HEK293 (cell line): Measurements from ENCODE around the gene NUP160.
A peak's percentile ranks its signal among the peaks of the same experiment; 100 is the strongest.
"Not testable (repeated sequence)": the region's sequence is repeated elsewhere in the genome, so short reads cannot be mapped to it uniquely, and the experiment has no call there.

Experiments used
- CTCF ChIA-PET: fragments of 350-600 bp; formaldehyde crosslinking; extraction: SDS; loops from one replicate; lab custom pipeline; 2021; ENCODE audit warnings: antibody characterized with exemption; lab: Yijun Ruan, JAX
- POLR2A ChIA-PET: fragments of 300-600 bp; formaldehyde crosslinking; extraction: SDS; loops from one replicate; lab custom pipeline; 2020; ENCODE audit warnings: antibody characterized with exemption, inconsistent platforms; lab: Yijun Ruan, JAX
- H3K27ac ChIP-seq: fragments of 200-500 bp; sonication (Bioruptor generic); 2 replicates; pipeline ENCODE4 v1.5.1; 2014; ENCODE audit warnings: low read depth, low read length, control low read depth, inconsistent platforms; ENCODE audit errors: extremely low read depth
- H3K36me3 ChIP-seq, 2 experiments: fragments of 200-500 bp in 1 of 2; sonication (Bioruptor generic) in 1 of 2; 1 replicate in 1 of 2; 2 replicates in 1 of 2; pipeline ENCODE4 v1.5.1; 2014 to 2017; ENCODE audit warnings: inconsistent platforms in 2 of 2, low read length in 2 of 2; ENCODE audit not compliant: control insufficient read depth in 2 of 2, insufficient read depth in 1 of 2
- H3K4me1 ChIP-seq: fragments of 200-500 bp; sonication (Bioruptor generic); 2 replicates; pipeline ENCODE4 v1.5.1; 2014; ENCODE audit warnings: mild to moderate bottlenecking, low read length, inconsistent platforms; ENCODE audit not compliant: control insufficient read depth, insufficient read depth
- H3K4me3 ChIP-seq: 2 replicates; pipeline ENCODE4 v1.5.1; 2011; ENCODE audit warnings: low read depth, mild to moderate bottlenecking, control low read depth, low read length, moderate library complexity
- H3K9me3 ChIP-seq: fragments of 200-500 bp; sonication (Bioruptor generic); 2 replicates; pipeline ENCODE4 v1.5.1; 2014; ENCODE audit warnings: low read depth, low read length, inconsistent platforms; ENCODE audit not compliant: control insufficient read depth, insufficient read depth
- FEZF1 ChIP-seq: fragments of 450-650 bp; formaldehyde crosslinking; IDR thresholded peaks from 2 replicates; pipeline ENCODE4 v1.5.1; 2016; ENCODE audit warnings: missing biosample characterization, missing genetic modification characterization
- GLIS2 ChIP-seq: fragments of 450-650 bp; formaldehyde crosslinking; IDR thresholded peaks from 2 replicates; pipeline ENCODE4 v1.5.1; 2016; ENCODE audit warnings: missing biosample characterization, missing genetic modification characterization
- INSM2 ChIP-seq: fragments of 450-650 bp; formaldehyde crosslinking; IDR thresholded peaks from 2 replicates; pipeline ENCODE4 v1.5.1; 2016; ENCODE audit warnings: missing biosample characterization, missing genetic modification characterization
- KLF10 ChIP-seq: fragments of 450-650 bp; IDR thresholded peaks from 2 replicates; pipeline ENCODE4 v1.5.1; 2018; ENCODE audit warnings: missing biosample characterization, mild to moderate bottlenecking, missing genetic modification characterization
- MZF1 ChIP-seq: fragments of 450-650 bp; formaldehyde crosslinking; IDR thresholded peaks from 2 replicates; pipeline ENCODE4 v1.5.1; 2017; ENCODE audit warnings: missing biosample characterization, missing genetic modification characterization, borderline replicate concordance
- PRDM1 ChIP-seq: fragments of 450-650 bp; formaldehyde crosslinking; IDR thresholded peaks from 2 replicates; pipeline ENCODE4; 2016; ENCODE audit warnings: missing biosample characterization, missing genetic modification characterization
- REPIN1 ChIP-seq: fragments of 450-650 bp; formaldehyde crosslinking; IDR thresholded peaks from 2 replicates; pipeline ENCODE4 v1.5.1; 2017; ENCODE audit warnings: missing biosample characterization, missing genetic modification characterization, low read depth
- TRIM28 ChIP-seq: IDR thresholded peaks from 2 replicates; pipeline ENCODE4 v1.6.1; 2011; ENCODE audit warnings: low read length, control low read depth, borderline replicate concordance
- ZBTB17 ChIP-seq: fragments of 450-650 bp; formaldehyde crosslinking; IDR thresholded peaks from 2 replicates; pipeline ENCODE4 v1.5.1; 2016; ENCODE audit warnings: missing biosample characterization, missing genetic modification characterization
- ZFP69B ChIP-seq: fragments of 450-650 bp; formaldehyde crosslinking; IDR thresholded peaks from 2 replicates; pipeline ENCODE4 v1.5.1; 2016; ENCODE audit warnings: missing biosample characterization, missing genetic modification characterization
- ZNF223 ChIP-seq: fragments of 450-650 bp; formaldehyde crosslinking; IDR thresholded peaks from 2 replicates; pipeline ENCODE4 v1.5.1; 2016; ENCODE audit warnings: missing biosample characterization, missing genetic modification characterization
- ZNF23 ChIP-seq: fragments of 450-650 bp; formaldehyde crosslinking; IDR thresholded peaks from 2 replicates; pipeline ENCODE4 v1.5.1; 2016; ENCODE audit warnings: missing biosample characterization, missing genetic modification characterization, borderline replicate concordance
- ZNF341 ChIP-seq: fragments of 450-650 bp; formaldehyde crosslinking; IDR thresholded peaks from 2 replicates; pipeline ENCODE4; 2016; ENCODE audit warnings: low read depth, missing biosample characterization, missing genetic modification characterization
- ZNF350 ChIP-seq: fragments of 450-650 bp; formaldehyde crosslinking; IDR thresholded peaks from 2 replicates; pipeline ENCODE4 v1.5.0; 2017; ENCODE audit warnings: missing biosample characterization, mild to moderate bottlenecking, missing genetic modification characterization
- ZNF423 ChIP-seq: fragments of 450-650 bp; formaldehyde crosslinking; IDR thresholded peaks from 2 replicates; pipeline ENCODE4 v1.5.1; 2016; ENCODE audit warnings: missing biosample characterization, missing genetic modification characterization
- ZNF560 ChIP-seq: fragments of 450-650 bp; formaldehyde crosslinking; IDR thresholded peaks from 2 replicates; pipeline ENCODE4 v1.5.1; 2017; ENCODE audit warnings: missing biosample characterization, missing genetic modification characterization, borderline replicate concordance
- ZNF76 ChIP-seq: fragments of 450-650 bp; formaldehyde crosslinking; IDR thresholded peaks from 2 replicates; pipeline ENCODE4; 2016; ENCODE audit warnings: low read depth, missing biosample characterization, missing genetic modification characterization, borderline replicate concordance
- ZSCAN4 ChIP-seq: fragments of 450-650 bp; formaldehyde crosslinking; IDR thresholded peaks from 2 replicates; pipeline ENCODE4 v1.5.1; 2017; ENCODE audit warnings: missing biosample characterization, missing genetic modification characterization
- TF ChIP-seq, protein P1 (sequence below): fragments of 450-650 bp; formaldehyde crosslinking; IDR thresholded peaks from 2 replicates; pipeline ENCODE4 v1.5.1; 2016; ENCODE audit warnings: missing biosample characterization, missing genetic modification characterization, low read depth

NUP160 gene

GRCh38 chr11:47750725-47751124, 97.4 kb downstream of the NUP160 start:
- Histone ChIP-seq H3K27ac (no peak overlapping the region), H3K36me3 (peaks cover 83 to 92% of the 10 kb centered on the region in 2 experiments), H3K9me3 (no peaks in the 10 kb centered on the region), H3K4me1 (no peaks in the 10 kb centered on the region), H3K4me3 (no peak overlapping the region)
- ChIA-PET CTCF (no interaction called here), POLR2A (no interaction called here)
- TF ChIP-seq REPIN1 (tag by site-specific recombination) (no peak), PRDM1 (tag by site-specific recombination) (0 out of 2 replicates have a peak, but pooled peaks have one; percentile 48), ZNF341 (tag by site-specific recombination) (no peak)

DNA sequence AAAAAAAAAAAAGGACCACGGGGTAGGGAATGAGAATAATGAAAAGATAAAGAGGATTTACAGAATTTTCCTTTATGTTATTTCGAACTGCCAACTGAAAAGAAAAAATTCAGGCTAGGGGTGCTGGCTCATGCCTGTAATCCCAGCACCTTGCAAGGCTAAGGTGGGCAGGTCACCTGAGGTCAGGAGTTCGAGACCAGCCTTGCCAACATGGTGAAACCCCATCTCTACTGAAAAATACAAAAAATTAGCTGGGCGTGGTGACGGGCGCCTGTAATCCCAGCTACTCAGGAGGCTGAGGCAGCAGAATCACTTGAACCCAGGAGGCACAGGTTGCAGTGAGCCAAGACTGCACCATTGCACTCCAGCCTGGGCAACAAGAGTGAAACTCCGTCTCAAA, 105.7 kb downstream of the NUP160 start:
- H3K4me1 ChIP-seq, H3K4me3 ChIP-seq, H3K27ac ChIP-seq, POLR2A ChIA-PET, CTCF ChIA-PET, H3K9me3 ChIP-seq: not testable (repeated sequence)
- H3K36me3 ChIP-seq, result peaks cover 71 to 95% of the 10 kb centered on the region in 2 experiments

- not testable (repeated sequence) for H3K9me3 ChIP-seq, H3K4me1 ChIP-seq, H3K27ac ChIP-seq, H3K4me3 ChIP-seq
- ChIA-PET POLR2A (interaction anchor here (0.6 kb wide), 1 partner anchor 10 kb away, joined by 3 read pairs; no protein-coding TSS in a partner anchor), CTCF (interaction anchor here (0.6 kb wide), 1 partner anchor 115 kb away, joined by 5 read pairs; no protein-coding TSS in a partner anchor)
- H3K36me3 ChIP-seq, result peaks cover 70 to 94% of the 10 kb centered on the region in 2 experiments
Measured at GRCh38 chr11:47737817-47738216, 110.3 kb downstream of the NUP160 start.

DNA sequence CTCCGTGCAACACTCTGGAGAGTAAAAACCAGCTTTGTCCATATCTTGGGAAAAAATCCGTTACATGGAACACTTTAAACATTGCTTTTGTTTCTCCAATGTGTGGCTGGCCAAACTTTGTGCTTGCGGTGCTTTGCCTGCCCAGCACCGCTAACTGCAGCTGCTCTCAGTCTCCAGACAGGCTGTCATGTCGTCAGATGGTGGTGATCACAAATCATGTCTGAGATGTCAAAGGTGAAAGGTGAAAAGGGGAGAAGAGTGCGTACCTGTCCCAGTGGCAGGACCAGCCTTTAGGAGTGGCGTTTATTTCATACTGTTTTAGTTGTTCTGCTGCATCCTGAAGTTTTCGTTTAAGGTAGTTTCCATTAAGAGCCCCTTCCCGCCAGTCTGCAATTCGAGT, 115.9 kb downstream of the NUP160 start:
- Histone ChIP-seq H3K36me3 (peaks cover 71 to 98% of the 10 kb centered on the region in 2 experiments), H3K4me1 (no peaks in the 10 kb centered on the region), H3K9me3 (no peaks in the 10 kb centered on the region), H3K4me3 (no peak overlapping the region)
- ChIA-PET POLR2A (no interaction called here), CTCF (interaction anchor here (0.6 kb wide), 1 partner anchor 1187 kb away, joined by 5 read pairs; no protein-coding TSS in a partner anchor)
- TF ChIP-seq MZF1 (tag by site-specific recombination), result no peak
- no peak for TF ChIP-seq ZSCAN4 (tag by site-specific recombination)
- TF ChIP-seq, protein P1, sequence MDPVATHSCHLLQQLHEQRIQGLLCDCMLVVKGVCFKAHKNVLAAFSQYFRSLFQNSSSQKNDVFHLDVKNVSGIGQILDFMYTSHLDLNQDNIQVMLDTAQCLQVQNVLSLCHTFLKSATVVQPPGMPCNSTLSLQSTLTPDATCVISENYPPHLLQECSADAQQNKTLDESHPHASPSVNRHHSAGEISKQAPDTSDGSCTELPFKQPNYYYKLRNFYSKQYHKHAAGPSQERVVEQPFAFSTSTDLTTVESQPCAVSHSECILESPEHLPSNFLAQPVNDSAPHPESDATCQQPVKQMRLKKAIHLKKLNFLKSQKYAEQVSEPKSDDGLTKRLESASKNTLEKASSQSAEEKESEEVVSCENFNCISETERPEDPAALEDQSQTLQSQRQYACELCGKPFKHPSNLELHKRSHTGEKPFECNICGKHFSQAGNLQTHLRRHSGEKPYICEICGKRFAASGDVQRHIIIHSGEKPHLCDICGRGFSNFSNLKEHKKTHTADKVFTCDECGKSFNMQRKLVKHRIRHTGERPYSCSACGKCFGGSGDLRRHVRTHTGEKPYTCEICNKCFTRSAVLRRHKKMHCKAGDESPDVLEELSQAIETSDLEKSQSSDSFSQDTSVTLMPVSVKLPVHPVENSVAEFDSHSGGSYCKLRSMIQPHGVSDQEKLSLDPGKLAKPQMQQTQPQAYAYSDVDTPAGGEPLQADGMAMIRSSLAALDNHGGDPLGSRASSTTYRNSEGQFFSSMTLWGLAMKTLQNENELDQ (tag by site-specific recombination), result no peak
- no peak for TF ChIP-seq ZNF223 (tag by site-specific recombination)
- no peak for TF ChIP-seq ZNF350 (tag by site-specific recombination)
- TF ChIP-seq, all 188 proteins: peak for 0
- no peak overlapping the region for H3K27ac ChIP-seq

DNA sequence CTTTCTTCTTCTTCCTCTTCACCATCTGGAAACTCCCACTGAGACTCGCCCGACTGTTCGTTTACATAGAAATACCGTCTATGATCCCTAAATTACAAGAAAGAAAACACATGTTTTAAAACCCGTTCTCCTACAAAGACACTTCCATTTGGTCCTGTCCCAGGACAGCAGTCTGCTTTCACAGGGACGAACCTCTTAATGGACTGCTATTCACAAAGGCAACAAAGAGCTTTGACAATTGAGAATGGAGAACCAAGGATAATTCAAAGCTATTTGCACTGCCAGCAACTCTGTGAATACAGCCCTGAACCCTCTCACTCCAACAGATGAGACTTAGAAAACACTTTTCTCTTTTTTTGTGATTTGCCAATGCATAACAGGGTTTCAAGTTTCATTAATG, 116.7 kb downstream of the NUP160 start:
- Histone ChIP-seq H3K4me1 (no peaks in the 10 kb centered on the region), H3K4me3 (no peak overlapping the region), H3K36me3 (peaks cover 67 to 98% of the 10 kb centered on the region in 2 experiments), H3K9me3 (no peaks in the 10 kb centered on the region), H3K27ac (no peak overlapping the region)
- POLR2A ChIA-PET, result no interaction called here
- CTCF ChIA-PET, result no interaction called here
- TF ChIP-seq ZBTB17 (tag by site-specific recombination) (no peak), FEZF1 (tag by site-specific recombination) (no peak), ZNF76 (tag by site-specific recombination) (no peak), ZNF23 (tag by site-specific recombination) (no peak), ZFP69B (tag by site-specific recombination) (no peak), INSM2 (tag by site-specific recombination) (no peak), ZNF560 (tag by site-specific recombination) (no peak), TRIM28 (no peak), ZNF423 (tag by site-specific recombination) (no peak), KLF10 (tag by site-specific recombination) (no peak), GLIS2 (tag by site-specific recombination) (no peak)
